ENCODE measurements around the gene ITGA2.

- TF ChIP-seq CTCF (IDR thresholded peaks at IDR 0.05) (no peak), POLR2A (IDR thresholded peaks at IDR 0.05) (no peak)
Observed at GRCh38 chr5:53068291-53068836, 79.2 kb downstream of the ITGA2 start.

All from testis (tissue), 2 donors.